GM12878 (cell line): Measurements from ENCODE around the gene STARD8.
A peak's percentile ranks its signal among the peaks of the same experiment; 100 is the strongest.

Experiments
- CHD2 ChIP-seq: IDR thresholded peaks from 2 replicates; pipeline ENCODE4 v1.6.1; 2011; ENCODE audit warnings: low read depth, low read length, improper control_type of control experiment, borderline replicate concordance
- CTCF ChIP-seq, 3 experiments: IDR thresholded peaks in 2 of 3; conservative IDR thresholded peaks in 1 of 3; 2 replicates each; pipeline ENCODE4 v1.5.1; 2011; ENCODE audit warnings: low read depth in 3 of 3, low read length in 3 of 3, mild to moderate bottlenecking in 3 of 3, control low read depth in 2 of 3, moderate library complexity in 2 of 3, inconsistent platforms in 1 of 3, mixed read lengths in 1 of 3; ENCODE audit not compliant: control insufficient read depth in 2 of 3, insufficient read depth in 1 of 3; ENCODE audit errors: extremely low read depth in 1 of 3
- MEF2A ChIP-seq: IDR thresholded peaks from 2 replicates; pipeline ENCODE4 v1.6.1; 2011; ENCODE audit warnings: low read depth, mild to moderate bottlenecking, low read length, moderate library complexity; ENCODE audit not compliant: insufficient read depth
- RELB ChIP-seq: fragments of 450-650 bp; IDR thresholded peaks from 2 replicates; pipeline ENCODE4 v1.6.1; 2017; ENCODE audit warnings: low read depth, mild to moderate bottlenecking, moderate library complexity

GRCh38 chrX:68710870-68711576 is 63.6 kb downstream of the STARD8 start:
- TF ChIP-seq CHD2: no peak
- TF ChIP-seq CTCF (IDR thresholded peaks at IDR 0.05 in 2 of 3, conservative IDR thresholded peaks at IDR 0.05 in 1 of 3; ENCODE audit: control insufficient read depth in 2 of 3, extremely low read depth in 1 of 3, insufficient read depth in 1 of 3, low read depth in 3 of 3, low read length in 3 of 3): peak; percentile 49 to 53 (median 49); a peak in 5 of 6 replicates
- no peak for TF ChIP-seq MEF2A
- TF ChIP-seq RELB: no peak
